HEK293 (cell line): ENCODE data around the gene C1QTNF9B.

Source experiments
- EGR2 ChIP-seq: fragments of 450-650 bp; formaldehyde crosslinking; IDR thresholded peaks from 2 replicates; pipeline ENCODE4 v1.5.1; 2016; ENCODE audit warnings: low read depth, missing biosample characterization, missing genetic modification characterization
- MEIS1 ChIP-seq: sonication (generic); formaldehyde crosslinking; IDR thresholded peaks from 2 replicates; pipeline ENCODE4 v1.8.1; 2022; ENCODE audit warnings: missing genetic modification reagents, mild to moderate bottlenecking, borderline replicate concordance
- OSR2 ChIP-seq: fragments of 450-650 bp; formaldehyde crosslinking; IDR thresholded peaks from 2 replicates; pipeline ENCODE4 v1.5.1; 2016; ENCODE audit warnings: missing biosample characterization, missing genetic modification characterization
- SP2 ChIP-seq: fragments of 450-650 bp; formaldehyde crosslinking; IDR thresholded peaks from 2 replicates; pipeline ENCODE4 v1.5.1; 2016; ENCODE audit warnings: missing biosample characterization, missing genetic modification characterization
- WT1 ChIP-seq: fragments of 450-650 bp; formaldehyde crosslinking; IDR thresholded peaks from 2 replicates; pipeline ENCODE4 v1.5.1; 2016; ENCODE audit warnings: missing biosample characterization, missing genetic modification characterization
- ZNF132 ChIP-seq: fragments of 450-650 bp; formaldehyde crosslinking; IDR thresholded peaks from 2 replicates; pipeline ENCODE4 v1.5.1; 2017; ENCODE audit warnings: missing biosample characterization, missing genetic modification characterization, borderline replicate concordance
- ZNF324 ChIP-seq: fragments of 450-650 bp; formaldehyde crosslinking; IDR thresholded peaks from 2 replicates; pipeline ENCODE4 v1.5.1; 2016; ENCODE audit warnings: missing biosample characterization, missing genetic modification characterization
- ZNF514 ChIP-seq: fragments of 450-650 bp; formaldehyde crosslinking; IDR thresholded peaks from 2 replicates; pipeline ENCODE4 v1.5.1; 2016; ENCODE audit warnings: missing biosample characterization, missing genetic modification characterization
- ZNF558 ChIP-seq: fragments of 450-650 bp; formaldehyde crosslinking; IDR thresholded peaks from 2 replicates; pipeline ENCODE4 v1.5.1; 2016; ENCODE audit warnings: missing biosample characterization, missing genetic modification characterization
- ZNF701 ChIP-seq: fragments of 450-650 bp; formaldehyde crosslinking; IDR thresholded peaks from 2 replicates; pipeline ENCODE4 v1.5.1; 2016; ENCODE audit warnings: missing biosample characterization, missing genetic modification characterization
- TF ChIP-seq, protein P1 (sequence below): fragments of 450-650 bp; formaldehyde crosslinking; IDR thresholded peaks from 2 replicates; pipeline ENCODE4 v1.5.1; 2017; ENCODE audit warnings: missing biosample characterization, missing genetic modification characterization
- TF ChIP-seq, protein P2 (sequence below): fragments of 450-650 bp; formaldehyde crosslinking; optimal IDR thresholded peaks from 2 replicates; pipeline ENCODE3; 2016; ENCODE audit warnings: missing biosample characterization, mild to moderate bottlenecking, missing genetic modification characterization
- TF ChIP-seq, protein P3 (sequence below): fragments of 450-650 bp; formaldehyde crosslinking; conservative IDR thresholded peaks from 2 replicates; pipeline ENCODE4 v1.5.1; 2016; ENCODE audit warnings: low read depth, missing biosample characterization, missing genetic modification characterization
- TF ChIP-seq, protein P4 (sequence below): fragments of 450-650 bp; formaldehyde crosslinking; IDR thresholded peaks from 2 replicates; pipeline ENCODE4 v1.5.1; 2017; ENCODE audit warnings: missing biosample characterization, missing genetic modification characterization
- TF ChIP-seq, protein P5 (sequence below): fragments of 450-650 bp; formaldehyde crosslinking; IDR thresholded peaks from 2 replicates; pipeline ENCODE4 v1.5.1; 2017; ENCODE audit warnings: missing biosample characterization, mild to moderate bottlenecking, missing genetic modification characterization, moderate library complexity
- TF ChIP-seq, protein P6 (sequence below): fragments of 450-650 bp; formaldehyde crosslinking; IDR thresholded peaks from 2 replicates; pipeline ENCODE4 v1.5.1; 2016; ENCODE audit warnings: missing biosample characterization, missing genetic modification characterization
- TF ChIP-seq, protein P7 (sequence below): fragments of 450-650 bp; formaldehyde crosslinking; IDR thresholded peaks from 2 replicates; pipeline ENCODE4 v1.5.1; 2017; ENCODE audit warnings: missing biosample characterization, missing genetic modification characterization
- TF ChIP-seq, protein P8 (sequence below): fragments of 450-650 bp; formaldehyde crosslinking; IDR thresholded peaks from 2 replicates; pipeline ENCODE4 v1.5.1; 2016; ENCODE audit warnings: missing biosample characterization, missing genetic modification characterization, low read depth

Gene C1QTNF9B

DNA sequence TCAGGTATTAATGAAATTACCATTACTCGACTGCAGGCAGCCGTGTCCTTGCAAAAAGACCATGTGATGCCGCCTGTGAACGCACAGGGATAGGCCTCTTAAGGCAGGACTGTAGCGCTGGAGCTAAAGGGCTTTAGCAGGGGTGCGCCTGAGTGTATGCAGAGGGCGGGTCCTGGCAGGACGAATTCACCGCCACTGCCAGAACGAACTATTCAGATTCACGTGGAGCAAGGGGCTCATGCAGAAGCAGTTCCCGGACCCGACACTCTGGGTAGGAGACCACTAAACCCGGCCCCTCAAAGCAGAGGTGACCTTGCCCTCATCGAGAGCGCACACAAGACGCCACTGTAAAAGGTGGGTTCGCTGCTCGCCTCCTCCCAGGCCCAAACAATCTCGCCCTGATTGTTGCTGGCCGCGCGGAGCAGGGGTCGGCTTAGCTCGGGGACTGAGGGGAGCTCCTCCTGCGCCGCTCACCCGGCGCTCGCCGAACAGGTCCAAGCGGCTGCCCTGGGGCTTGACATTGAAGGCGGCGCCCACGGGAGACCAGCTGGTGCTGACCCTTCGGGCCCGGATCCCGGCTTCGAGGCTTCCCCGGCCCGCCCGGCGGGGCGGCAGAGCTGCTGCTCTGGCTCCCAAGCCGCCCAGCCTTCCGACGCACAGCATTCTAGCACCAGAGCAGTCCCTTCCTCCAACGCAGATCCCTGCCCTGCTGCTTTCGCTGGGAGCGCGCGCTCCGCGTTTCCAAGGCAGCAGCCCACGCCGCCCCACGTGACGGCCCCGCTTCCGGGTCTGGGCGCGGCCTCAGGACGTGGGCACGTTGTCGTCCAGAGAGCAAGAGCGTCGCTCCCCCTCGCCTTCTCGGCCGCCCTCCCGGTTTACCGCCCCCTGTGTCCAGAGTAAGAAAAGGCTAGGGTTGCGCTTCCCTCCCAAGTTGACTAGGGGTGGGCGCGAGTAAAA lies 8.4 kb downstream of the C1QTNF9B start, which contains the start of gene MIPEP (continued):
- TF ChIP-seq, protein P1, sequence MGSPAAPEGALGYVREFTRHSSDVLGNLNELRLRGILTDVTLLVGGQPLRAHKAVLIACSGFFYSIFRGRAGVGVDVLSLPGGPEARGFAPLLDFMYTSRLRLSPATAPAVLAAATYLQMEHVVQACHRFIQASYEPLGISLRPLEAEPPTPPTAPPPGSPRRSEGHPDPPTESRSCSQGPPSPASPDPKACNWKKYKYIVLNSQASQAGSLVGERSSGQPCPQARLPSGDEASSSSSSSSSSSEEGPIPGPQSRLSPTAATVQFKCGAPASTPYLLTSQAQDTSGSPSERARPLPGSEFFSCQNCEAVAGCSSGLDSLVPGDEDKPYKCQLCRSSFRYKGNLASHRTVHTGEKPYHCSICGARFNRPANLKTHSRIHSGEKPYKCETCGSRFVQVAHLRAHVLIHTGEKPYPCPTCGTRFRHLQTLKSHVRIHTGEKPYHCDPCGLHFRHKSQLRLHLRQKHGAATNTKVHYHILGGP, result no peak
- TF ChIP-seq, protein P2, sequence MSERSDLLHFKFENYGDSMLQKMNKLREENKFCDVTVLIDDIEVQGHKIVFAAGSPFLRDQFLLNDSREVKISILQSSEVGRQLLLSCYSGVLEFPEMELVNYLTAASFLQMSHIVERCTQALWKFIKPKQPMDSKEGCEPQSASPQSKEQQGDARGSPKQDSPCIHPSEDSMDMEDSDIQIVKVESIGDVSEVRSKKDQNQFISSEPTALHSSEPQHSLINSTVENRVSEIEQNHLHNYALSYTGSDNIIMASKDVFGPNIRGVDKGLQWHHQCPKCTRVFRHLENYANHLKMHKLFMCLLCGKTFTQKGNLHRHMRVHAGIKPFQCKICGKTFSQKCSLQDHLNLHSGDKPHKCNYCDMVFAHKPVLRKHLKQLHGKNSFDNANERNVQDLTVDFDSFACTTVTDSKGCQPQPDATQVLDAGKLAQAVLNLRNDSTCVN (tag by site-specific recombination), result peak; percentile 91
- no peak for TF ChIP-seq ZNF514 (tag by site-specific recombination)
- TF ChIP-seq, protein P3, sequence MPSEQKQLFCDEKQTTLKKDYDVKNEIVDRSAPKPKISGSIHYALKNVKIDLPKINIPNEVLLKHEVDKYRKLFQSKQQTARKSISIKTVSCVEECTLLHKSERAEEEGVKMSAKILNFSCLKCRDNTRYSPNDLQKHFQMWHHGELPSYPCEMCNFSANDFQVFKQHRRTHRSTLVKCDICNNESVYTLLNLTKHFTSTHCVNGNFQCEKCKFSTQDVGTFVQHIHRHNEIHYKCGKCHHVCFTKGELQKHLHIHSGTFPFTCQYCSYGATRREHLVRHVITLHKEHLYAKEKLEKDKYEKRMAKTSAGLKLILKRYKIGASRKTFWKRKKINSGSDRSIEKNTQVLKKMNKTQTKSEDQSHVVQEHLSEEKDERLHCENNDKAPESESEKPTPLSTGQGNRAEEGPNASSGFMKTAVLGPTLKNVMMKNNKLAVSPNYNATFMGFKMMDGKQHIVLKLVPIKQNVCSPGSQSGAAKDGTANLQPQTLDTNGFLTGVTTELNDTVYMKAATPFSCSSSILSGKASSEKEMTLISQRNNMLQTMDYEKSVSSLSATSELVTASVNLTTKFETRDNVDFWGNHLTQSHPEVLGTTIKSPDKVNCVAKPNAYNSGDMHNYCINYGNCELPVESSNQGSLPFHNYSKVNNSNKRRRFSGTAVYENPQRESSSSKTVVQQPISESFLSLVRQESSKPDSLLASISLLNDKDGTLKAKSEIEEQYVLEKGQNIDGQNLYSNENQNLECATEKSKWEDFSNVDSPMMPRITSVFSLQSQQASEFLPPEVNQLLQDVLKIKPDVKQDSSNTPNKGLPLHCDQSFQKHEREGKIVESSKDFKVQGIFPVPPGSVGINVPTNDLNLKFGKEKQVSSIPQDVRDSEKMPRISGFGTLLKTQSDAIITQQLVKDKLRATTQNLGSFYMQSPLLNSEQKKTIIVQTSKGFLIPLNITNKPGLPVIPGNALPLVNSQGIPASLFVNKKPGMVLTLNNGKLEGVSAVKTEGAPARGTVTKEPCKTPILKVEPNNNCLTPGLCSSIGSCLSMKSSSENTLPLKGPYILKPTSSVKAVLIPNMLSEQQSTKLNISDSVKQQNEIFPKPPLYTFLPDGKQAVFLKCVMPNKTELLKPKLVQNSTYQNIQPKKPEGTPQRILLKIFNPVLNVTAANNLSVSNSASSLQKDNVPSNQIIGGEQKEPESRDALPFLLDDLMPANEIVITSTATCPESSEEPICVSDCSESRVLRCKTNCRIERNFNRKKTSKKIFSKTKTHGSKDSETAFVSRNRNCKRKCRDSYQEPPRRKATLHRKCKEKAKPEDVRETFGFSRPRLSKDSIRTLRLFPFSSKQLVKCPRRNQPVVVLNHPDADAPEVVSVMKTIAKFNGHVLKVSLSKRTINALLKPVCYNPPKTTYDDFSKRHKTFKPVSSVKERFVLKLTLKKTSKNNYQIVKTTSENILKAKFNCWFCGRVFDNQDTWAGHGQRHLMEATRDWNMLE (tag by site-specific recombination), result peak; percentile 53; the same call in 1 of the 2 replicates
- no peak for TF ChIP-seq WT1 (tag by site-specific recombination)
- TF ChIP-seq, protein P4, sequence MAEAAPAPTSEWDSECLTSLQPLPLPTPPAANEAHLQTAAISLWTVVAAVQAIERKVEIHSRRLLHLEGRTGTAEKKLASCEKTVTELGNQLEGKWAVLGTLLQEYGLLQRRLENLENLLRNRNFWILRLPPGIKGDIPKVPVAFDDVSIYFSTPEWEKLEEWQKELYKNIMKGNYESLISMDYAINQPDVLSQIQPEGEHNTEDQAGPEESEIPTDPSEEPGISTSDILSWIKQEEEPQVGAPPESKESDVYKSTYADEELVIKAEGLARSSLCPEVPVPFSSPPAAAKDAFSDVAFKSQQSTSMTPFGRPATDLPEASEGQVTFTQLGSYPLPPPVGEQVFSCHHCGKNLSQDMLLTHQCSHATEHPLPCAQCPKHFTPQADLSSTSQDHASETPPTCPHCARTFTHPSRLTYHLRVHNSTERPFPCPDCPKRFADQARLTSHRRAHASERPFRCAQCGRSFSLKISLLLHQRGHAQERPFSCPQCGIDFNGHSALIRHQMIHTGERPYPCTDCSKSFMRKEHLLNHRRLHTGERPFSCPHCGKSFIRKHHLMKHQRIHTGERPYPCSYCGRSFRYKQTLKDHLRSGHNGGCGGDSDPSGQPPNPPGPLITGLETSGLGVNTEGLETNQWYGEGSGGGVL (tag by site-specific recombination), result no peak
- TF ChIP-seq OSR2 (tag by site-specific recombination), result no peak
- TF ChIP-seq ZNF324 (tag by site-specific recombination), result no peak
- peak; percentile 92 for TF ChIP-seq EGR2 (tag by site-specific recombination)
- TF ChIP-seq, protein P5, sequence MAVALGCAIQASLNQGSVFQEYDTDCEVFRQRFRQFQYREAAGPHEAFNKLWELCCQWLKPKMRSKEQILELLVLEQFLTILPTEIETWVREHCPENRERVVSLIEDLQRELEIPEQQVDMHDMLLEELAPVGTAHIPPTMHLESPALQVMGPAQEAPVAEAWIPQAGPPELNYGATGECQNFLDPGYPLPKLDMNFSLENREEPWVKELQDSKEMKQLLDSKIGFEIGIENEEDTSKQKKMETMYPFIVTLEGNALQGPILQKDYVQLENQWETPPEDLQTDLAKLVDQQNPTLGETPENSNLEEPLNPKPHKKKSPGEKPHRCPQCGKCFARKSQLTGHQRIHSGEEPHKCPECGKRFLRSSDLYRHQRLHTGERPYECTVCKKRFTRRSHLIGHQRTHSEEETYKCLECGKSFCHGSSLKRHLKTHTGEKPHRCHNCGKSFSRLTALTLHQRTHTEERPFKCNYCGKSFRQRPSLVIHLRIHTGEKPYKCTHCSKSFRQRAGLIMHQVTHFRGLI (tag by site-specific recombination), result no peak; the same call in 1 of the 2 replicates
- TF ChIP-seq, protein P6, sequence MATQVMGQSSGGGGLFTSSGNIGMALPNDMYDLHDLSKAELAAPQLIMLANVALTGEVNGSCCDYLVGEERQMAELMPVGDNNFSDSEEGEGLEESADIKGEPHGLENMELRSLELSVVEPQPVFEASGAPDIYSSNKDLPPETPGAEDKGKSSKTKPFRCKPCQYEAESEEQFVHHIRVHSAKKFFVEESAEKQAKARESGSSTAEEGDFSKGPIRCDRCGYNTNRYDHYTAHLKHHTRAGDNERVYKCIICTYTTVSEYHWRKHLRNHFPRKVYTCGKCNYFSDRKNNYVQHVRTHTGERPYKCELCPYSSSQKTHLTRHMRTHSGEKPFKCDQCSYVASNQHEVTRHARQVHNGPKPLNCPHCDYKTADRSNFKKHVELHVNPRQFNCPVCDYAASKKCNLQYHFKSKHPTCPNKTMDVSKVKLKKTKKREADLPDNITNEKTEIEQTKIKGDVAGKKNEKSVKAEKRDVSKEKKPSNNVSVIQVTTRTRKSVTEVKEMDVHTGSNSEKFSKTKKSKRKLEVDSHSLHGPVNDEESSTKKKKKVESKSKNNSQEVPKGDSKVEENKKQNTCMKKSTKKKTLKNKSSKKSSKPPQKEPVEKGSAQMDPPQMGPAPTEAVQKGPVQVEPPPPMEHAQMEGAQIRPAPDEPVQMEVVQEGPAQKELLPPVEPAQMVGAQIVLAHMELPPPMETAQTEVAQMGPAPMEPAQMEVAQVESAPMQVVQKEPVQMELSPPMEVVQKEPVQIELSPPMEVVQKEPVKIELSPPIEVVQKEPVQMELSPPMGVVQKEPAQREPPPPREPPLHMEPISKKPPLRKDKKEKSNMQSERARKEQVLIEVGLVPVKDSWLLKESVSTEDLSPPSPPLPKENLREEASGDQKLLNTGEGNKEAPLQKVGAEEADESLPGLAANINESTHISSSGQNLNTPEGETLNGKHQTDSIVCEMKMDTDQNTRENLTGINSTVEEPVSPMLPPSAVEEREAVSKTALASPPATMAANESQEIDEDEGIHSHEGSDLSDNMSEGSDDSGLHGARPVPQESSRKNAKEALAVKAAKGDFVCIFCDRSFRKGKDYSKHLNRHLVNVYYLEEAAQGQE (tag by site-specific recombination), result 0 out of 2 replicates have a peak, but pooled peaks have one; percentile 16
- no peak for TF ChIP-seq ZNF558 (tag by site-specific recombination)
- no peak for TF ChIP-seq ZNF701 (tag by site-specific recombination)
- TF ChIP-seq, protein P7, sequence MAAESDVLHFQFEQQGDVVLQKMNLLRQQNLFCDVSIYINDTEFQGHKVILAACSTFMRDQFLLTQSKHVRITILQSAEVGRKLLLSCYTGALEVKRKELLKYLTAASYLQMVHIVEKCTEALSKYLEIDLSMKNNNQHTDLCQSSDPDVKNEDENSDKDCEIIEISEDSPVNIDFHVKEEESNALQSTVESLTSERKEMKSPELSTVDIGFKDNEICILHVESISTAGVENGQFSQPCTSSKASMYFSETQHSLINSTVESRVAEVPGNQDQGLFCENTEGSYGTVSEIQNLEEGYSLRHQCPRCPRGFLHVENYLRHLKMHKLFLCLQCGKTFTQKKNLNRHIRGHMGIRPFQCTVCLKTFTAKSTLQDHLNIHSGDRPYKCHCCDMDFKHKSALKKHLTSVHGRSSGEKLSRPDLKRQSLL (tag by site-specific recombination), result no peak
- peak; percentile 74 for TF ChIP-seq SP2
- TF ChIP-seq MEIS1, result no peak
- TF ChIP-seq, protein P8, sequence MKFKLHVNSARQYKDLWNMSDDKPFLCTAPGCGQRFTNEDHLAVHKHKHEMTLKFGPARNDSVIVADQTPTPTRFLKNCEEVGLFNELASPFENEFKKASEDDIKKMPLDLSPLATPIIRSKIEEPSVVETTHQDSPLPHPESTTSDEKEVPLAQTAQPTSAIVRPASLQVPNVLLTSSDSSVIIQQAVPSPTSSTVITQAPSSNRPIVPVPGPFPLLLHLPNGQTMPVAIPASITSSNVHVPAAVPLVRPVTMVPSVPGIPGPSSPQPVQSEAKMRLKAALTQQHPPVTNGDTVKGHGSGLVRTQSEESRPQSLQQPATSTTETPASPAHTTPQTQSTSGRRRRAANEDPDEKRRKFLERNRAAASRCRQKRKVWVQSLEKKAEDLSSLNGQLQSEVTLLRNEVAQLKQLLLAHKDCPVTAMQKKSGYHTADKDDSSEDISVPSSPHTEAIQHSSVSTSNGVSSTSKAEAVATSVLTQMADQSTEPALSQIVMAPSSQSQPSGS, result peak; percentile 13; the same call in 1 of the 2 replicates
- no peak for TF ChIP-seq ZNF132
